Measurements from ENCODE around the gene FAAH2.

DNA sequence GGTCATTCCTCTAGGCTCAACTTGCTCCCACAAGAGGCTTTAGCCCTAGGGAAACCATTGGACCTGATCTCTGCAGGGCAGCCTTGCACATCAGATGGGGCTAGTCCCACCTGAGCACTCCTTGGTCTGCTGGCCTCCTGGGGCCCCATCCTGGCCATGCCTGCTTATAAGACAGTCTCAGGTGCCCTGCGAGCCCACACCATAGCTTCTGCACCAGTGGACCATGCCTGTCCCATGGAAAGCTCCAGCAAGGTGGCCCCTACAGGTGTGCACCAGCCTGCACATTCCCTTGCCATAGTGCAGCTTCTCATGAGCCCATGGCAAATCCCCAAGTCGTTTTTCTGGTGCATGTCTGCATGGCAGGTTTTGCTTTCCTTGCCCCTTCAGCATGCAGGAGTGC is 19.6 kb upstream of the FAAH2 start:
- TF ChIP-seq SIN3A (IDR thresholded peaks at IDR 0.05; ENCODE audit: borderline replicate concordance, low read depth, low read length) (no peak), CHD2 (IDR thresholded peaks at IDR 0.05; ENCODE audit: low read length, partially characterized antibody) (no peak), TAF1 (IDR thresholded peaks at IDR 0.05; ENCODE audit: borderline replicate concordance, low read depth, low read length) (no peak), MEF2A (IDR thresholded peaks at IDR 0.05; ENCODE audit: borderline replicate concordance, low read depth) (no peak), FOSL2 (IDR thresholded peaks at IDR 0.05; ENCODE audit: borderline replicate concordance, low read depth) (no peak)
- TF ChIP-seq, protein P1, sequence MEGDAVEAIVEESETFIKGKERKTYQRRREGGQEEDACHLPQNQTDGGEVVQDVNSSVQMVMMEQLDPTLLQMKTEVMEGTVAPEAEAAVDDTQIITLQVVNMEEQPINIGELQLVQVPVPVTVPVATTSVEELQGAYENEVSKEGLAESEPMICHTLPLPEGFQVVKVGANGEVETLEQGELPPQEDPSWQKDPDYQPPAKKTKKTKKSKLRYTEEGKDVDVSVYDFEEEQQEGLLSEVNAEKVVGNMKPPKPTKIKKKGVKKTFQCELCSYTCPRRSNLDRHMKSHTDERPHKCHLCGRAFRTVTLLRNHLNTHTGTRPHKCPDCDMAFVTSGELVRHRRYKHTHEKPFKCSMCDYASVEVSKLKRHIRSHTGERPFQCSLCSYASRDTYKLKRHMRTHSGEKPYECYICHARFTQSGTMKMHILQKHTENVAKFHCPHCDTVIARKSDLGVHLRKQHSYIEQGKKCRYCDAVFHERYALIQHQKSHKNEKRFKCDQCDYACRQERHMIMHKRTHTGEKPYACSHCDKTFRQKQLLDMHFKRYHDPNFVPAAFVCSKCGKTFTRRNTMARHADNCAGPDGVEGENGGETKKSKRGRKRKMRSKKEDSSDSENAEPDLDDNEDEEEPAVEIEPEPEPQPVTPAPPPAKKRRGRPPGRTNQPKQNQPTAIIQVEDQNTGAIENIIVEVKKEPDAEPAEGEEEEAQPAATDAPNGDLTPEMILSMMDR (IDR thresholded peaks at IDR 0.05), result no peak
- TF ChIP-seq, protein P2, sequence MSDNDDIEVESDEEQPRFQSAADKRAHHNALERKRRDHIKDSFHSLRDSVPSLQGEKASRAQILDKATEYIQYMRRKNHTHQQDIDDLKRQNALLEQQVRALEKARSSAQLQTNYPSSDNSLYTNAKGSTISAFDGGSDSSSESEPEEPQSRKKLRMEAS (IDR thresholded peaks at IDR 0.05; ENCODE audit: low read depth), result no peak
- TF ChIP-seq, protein P3, sequence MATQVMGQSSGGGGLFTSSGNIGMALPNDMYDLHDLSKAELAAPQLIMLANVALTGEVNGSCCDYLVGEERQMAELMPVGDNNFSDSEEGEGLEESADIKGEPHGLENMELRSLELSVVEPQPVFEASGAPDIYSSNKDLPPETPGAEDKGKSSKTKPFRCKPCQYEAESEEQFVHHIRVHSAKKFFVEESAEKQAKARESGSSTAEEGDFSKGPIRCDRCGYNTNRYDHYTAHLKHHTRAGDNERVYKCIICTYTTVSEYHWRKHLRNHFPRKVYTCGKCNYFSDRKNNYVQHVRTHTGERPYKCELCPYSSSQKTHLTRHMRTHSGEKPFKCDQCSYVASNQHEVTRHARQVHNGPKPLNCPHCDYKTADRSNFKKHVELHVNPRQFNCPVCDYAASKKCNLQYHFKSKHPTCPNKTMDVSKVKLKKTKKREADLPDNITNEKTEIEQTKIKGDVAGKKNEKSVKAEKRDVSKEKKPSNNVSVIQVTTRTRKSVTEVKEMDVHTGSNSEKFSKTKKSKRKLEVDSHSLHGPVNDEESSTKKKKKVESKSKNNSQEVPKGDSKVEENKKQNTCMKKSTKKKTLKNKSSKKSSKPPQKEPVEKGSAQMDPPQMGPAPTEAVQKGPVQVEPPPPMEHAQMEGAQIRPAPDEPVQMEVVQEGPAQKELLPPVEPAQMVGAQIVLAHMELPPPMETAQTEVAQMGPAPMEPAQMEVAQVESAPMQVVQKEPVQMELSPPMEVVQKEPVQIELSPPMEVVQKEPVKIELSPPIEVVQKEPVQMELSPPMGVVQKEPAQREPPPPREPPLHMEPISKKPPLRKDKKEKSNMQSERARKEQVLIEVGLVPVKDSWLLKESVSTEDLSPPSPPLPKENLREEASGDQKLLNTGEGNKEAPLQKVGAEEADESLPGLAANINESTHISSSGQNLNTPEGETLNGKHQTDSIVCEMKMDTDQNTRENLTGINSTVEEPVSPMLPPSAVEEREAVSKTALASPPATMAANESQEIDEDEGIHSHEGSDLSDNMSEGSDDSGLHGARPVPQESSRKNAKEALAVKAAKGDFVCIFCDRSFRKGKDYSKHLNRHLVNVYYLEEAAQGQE (IDR thresholded peaks at IDR 0.05; ENCODE audit: low read depth, low read length), result no peak
- TF ChIP-seq, protein P4, sequence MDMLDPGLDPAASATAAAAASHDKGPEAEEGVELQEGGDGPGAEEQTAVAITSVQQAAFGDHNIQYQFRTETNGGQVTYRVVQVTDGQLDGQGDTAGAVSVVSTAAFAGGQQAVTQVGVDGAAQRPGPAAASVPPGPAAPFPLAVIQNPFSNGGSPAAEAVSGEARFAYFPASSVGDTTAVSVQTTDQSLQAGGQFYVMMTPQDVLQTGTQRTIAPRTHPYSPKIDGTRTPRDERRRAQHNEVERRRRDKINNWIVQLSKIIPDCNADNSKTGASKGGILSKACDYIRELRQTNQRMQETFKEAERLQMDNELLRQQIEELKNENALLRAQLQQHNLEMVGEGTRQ (IDR thresholded peaks at IDR 0.05; ENCODE audit: borderline replicate concordance, low read depth, low read length), result no peak
